Measurements from ENCODE around the gene GLIS1.
"Not testable (repeated sequence)": the region's sequence is repeated elsewhere in the genome, so short reads cannot be mapped to it uniquely, and the experiment has no call there.

Gene GLIS1

DNA sequence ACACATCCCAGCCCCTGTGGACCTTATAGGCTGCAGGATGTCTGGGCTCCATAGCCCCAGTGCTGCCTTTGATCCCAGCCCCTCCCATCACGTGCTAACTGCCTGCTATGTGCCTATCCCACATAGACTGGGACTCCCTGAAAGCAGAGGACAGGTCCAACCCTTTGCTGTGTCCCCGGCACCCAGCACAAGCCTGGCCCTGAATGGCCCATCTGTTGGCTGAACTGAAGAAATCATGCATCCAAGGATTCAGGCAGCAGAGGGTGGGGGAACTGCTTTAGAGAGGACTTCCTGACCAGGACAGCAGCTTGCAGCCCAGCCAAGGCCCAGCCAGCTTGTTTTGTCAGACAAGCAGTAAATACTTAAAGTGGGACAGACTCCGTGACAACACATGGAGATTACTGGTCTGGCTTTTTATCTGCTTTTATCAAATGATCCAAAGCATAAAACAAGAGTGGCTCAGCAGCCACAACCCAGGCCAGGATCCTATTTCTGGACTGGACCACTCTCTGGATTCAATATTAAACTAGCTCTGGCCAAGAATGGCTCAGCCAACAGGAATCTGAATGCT is 69.3 kb downstream of the GLIS1 start:
- no peak for DNase-seq

DNA sequence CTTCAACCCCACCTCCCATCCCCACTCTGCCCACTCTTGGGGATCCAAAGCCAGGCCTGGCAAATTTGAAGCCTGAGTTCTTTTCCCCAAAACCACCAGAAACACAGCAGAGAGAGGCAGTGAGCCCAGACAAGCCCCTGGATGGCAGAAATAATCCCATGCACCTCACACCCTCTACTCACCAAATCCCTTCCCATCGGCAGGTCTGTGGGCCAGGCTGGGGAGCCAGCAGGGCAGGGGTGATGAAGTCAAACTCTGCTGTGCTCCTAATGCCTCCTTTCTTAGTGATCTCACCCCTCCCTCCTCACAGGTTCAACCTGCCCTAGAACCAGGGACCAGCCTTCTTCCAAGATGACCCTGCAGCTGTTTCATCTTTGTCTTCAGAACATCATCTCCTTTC is 72.4 kb downstream of the GLIS1 start:
- DNase-seq, result no peak

DNA sequence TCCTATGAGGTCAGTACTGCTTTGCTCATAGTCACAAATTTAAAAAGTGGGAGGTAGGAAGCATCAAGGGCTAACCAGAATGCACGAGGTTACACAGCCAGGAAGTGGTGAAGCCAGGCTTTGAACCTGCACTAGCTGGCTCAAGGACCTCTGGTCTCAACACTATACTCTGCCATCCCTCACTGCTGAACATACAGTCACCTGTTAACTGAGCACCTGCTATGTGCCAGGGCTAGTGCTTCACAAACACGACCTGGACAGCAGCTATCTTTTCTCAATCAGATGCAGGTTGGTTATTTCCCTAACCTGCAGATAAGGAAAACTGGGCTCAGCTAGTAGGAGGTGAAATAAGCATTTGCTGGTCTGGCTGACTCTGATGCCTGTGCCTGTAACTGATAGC is 73.0 kb downstream of the GLIS1 start:
- DNase-seq, result no peak

DNA sequence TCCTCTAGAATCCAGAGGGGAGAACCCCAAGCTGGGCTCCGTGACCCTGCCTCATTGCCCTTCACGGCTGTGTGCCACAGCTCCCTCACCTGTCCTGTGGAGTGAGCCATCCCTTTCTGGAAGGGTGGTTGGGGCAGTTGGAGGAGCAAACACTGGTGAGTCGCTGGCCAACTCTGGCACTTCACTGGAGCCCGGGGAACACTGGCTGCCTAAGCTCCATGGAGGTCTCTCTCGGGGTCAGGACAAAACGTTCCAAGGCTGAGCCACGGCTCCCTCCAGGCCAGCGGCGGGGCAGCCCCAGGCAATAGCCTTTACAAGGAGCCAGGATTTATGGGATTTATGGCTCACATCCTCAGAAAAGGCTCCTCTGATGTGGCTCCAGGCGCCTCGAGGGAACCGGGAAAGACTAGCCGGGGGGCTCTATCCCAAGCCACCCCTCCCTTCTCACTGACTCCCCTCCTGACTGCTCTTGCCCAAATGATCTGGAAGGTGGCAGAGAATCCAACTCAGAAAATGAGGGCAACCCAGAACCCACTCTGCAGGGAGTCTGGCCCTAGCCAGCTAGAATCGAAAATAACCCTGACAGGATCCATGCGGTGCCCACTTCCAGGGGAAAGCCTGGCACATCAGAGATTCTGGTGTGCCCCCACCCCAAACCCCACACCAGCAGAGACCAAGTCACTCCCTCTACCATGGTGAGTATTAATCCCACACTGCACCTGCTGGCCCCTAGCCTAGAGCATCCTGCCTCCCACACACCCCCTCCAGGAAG is 75.2 kb downstream of the GLIS1 start:
- DNase-seq, result no peak

DNA sequence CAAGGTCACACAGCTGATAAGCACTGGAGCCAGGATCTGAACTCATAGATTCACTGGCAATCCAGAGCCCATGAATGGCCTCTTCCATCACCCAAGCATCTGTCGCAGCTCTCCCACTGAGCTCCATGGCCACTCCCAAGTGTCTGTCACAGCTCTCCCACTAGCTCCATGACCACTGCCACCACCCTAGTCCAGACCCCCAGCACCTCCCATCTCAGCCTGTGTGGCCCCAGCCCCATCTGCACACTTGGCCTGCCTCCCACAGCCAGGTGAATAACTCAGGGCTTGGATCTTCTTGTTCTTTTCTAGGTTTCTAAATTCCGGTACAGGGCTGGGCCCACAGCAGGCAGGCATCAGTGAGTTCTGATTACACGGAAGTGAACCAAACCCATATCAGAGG is 76.0 kb downstream of the GLIS1 start:
- DNase-seq, result no peak

DNA sequence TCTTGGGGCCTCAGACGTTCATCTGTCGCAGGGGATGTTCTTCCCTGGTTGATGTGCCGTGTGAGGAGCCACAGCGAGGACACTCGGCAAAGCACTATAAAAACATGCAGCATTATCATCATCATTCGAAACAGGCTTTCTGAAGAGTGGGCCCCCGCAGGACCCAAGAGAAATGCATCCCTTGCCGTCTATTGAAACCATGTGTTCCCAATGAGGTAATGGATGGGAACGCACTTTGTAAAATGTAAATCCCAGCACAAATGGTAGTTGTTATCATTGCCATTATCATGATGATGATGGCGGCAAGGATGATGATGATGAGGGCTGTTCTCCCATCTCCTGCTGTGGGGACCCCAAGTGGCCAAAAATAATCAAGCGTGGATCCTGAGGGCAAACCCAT is 76.8 kb downstream of the GLIS1 start:
- DNase-seq, result no peak

DNA sequence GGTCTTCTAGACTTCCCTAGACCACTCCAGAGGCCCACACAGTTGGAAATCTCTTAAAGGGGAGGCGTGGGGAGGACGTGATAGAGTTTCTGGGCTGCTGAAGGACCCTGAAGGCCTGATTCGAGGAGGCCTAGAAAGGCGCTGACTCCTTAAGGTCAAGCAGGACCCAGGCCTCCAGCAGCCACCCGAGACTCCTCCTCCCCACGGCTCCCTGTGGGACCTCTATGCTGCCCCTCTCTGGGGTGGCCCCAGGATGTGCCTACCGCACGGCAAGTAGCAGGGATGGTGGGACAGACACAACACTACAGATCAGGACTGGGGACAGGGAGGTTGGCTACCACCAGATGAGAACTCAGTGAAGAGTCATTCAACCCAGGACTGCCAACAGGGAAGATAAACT is 77.5 kb downstream of the GLIS1 start:
- DNase-seq, result no peak

DNA sequence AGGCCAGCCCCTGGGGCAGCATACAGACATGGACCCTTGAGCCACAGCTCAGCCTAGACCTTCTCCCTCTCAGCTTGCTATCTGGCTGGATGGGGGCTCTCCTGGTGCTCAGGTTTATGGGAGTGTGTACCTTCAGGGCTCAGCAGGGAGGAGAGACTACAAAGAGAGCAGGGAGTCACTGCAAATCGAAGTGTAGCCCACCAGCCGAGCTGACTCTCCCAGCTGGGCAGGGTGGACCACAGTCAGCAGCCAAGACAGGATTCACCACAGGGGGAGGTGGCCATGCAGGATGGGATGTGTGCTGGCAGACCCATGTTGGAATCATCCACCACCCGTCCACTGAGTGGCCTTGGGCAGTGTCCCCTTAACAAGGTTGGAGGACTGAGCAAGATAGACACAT is 78.3 kb downstream of the GLIS1 start:
- DNase-seq, result no peak

DNA sequence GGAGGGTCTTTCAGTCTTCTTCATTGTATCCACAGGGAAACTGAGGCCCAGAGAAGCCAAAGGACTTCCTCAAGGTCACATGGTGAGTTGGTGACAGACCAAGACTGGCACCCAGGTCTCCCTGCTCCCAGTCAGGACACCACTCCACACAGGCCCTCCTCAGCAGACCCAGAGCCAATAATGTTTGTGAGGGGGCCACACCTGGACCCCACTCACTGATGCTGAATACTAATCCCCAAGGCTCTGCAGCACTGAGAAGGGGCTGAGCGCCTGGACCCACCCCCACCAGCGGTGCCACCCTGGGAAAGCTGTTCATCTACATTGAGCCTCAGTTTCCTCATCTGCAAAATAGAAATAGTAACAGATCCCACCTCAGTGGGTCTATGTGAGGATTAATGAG is 79.5 kb downstream of the GLIS1 start:
- DNase-seq, result no peak

DNA sequence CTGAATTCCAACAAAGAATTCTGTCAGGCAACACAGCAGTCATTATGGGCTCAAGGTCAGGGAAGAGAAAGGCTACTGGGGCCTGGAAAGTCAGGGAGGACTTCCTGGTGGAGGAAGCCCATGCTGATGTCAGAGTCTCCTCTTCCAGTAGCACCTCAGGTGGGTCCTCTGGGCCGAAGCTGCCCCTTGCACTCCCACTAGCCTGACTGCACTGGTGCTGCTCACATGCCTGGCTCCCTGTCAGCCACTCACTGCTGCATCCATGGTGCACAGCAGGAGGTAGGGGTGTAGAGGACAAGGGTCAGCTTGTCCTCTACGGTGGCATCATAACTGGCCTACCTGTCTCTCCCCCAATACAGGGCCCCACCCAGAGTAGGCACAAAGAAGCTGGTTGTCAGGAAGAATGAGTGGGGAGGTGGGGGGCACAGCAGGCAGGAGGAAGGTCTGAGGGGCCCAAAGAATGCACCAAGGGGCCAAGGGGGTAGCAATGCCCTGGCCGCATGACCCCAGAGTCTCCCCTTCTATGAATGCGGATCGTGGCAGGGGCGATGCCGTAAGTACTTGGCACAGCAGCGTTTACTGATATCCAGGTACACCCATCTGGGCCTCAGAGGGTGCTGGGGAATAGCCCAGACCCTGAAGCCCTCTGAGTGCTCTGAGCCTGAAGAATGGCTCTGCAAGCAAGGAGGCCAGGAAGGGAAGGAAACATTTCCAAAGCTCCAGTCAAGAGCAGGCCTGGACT is 80.3 kb downstream of the GLIS1 start:
- no peak for DNase-seq

DNA sequence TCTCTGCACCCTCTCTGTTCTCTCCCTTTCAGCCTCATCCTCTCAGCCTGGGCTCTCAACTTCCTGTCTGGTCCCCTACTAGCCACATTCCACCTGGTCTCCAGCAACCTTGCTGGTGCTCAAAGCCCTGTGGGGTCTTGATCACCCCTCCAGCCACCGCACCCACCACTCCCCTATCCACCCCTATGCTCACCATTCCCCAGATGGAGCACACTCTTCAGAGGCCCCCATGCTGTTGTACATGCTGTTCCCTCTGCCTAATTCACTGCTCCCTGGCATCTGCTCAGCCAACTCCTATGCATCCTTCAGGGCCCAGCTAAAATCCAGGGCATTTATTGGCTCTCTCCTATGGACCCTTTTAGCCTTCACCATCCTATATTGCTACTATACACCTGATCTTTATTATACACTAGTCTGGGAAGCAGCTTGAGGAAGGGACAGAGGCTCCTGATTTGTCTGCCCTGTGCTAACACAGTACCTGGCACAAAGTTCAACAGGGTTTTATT is 81.0 kb downstream of the GLIS1 start:
- no peak for DNase-seq

DNA sequence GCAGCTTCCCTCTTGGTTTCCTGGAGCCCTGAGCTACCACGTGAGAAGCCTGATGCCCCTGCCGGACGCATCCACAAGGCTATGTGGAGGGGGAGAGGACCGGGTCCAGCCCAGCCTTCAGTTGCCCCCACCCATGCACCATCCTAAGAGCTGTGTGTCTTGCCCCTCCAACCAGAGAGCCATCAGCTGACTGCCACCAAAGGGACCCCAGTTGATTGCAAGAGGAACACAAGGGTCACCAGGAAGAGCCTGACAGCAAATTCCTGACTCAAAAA is 81.5 kb downstream of the GLIS1 start:
- DNase-seq, result no peak

DNA sequence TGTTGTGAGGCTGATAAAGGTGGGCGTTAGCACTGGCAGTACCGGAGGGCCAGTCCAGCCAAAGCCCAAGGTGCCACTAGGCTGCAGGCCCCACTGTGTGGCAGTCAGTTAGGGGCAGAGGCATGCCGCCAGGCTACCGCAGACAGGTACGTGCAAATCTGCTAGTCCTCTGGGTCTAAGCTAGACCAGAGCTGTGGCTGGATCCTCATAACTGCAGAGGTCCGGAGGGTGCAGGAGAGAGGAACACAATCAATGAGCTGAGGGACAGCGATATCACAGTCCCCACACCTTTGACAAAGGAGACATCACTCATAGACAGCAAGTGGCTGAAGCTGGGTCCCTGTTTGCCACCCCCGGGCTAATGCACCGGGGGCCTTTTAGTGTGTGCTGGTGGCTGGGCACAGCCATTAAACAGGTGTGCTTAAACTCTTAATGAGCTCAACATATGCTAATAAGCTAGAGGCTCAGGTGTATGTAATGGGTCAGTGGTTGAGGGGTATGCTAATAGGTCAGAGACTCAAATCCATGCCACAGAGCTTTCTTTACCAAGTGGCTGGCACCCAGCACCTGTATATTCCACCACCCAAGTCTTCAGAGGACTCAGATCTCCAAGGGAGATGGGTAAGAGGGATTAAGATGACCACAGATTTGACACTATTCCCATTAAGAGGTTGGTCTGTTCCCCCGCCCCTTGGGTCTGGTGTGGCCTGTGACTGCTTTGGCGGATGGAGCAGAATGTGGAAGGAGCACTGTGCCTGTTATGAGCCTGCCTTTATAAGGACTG is 82.0 kb downstream of the GLIS1 start:
- DNase-seq, result no peak

DNA sequence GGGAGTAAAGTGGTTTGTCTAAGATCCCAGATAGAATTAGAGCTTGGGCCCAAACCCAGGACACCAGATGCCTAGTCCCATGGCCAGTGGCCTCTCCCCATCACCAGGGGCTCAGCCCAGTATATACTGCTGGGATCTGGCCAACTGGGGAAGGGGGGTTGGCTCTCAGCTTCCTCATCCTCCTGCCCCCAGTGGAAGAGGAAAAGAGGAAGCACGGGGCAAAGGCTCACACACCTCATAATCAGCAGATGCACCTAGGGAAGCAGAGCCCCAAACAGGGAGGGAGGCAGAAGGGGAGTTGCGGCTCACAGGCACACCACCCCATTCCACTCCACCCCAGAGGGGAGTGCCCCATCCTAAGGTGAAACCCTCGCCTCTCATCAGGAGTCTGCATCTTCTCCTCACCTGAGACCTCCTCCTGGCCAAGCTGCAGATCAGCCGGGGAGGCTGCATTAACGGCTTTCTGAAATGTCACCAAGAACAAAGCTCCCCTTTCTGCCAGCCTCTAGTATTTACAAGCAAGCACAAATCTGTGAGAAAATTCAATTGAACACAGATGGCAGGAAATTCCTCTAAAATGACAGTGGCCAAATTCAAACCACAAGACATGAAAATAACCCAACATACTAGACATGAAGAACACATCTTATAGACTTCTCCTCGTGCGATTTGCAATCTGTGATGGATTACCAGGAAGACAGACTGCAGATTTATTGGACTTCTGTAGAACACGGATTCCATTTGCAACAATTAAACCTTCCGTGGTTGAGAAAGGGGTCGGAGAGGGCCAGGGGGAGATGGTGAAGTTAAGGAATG is 82.8 kb downstream of the GLIS1 start:
- no peak for DNase-seq

DNA sequence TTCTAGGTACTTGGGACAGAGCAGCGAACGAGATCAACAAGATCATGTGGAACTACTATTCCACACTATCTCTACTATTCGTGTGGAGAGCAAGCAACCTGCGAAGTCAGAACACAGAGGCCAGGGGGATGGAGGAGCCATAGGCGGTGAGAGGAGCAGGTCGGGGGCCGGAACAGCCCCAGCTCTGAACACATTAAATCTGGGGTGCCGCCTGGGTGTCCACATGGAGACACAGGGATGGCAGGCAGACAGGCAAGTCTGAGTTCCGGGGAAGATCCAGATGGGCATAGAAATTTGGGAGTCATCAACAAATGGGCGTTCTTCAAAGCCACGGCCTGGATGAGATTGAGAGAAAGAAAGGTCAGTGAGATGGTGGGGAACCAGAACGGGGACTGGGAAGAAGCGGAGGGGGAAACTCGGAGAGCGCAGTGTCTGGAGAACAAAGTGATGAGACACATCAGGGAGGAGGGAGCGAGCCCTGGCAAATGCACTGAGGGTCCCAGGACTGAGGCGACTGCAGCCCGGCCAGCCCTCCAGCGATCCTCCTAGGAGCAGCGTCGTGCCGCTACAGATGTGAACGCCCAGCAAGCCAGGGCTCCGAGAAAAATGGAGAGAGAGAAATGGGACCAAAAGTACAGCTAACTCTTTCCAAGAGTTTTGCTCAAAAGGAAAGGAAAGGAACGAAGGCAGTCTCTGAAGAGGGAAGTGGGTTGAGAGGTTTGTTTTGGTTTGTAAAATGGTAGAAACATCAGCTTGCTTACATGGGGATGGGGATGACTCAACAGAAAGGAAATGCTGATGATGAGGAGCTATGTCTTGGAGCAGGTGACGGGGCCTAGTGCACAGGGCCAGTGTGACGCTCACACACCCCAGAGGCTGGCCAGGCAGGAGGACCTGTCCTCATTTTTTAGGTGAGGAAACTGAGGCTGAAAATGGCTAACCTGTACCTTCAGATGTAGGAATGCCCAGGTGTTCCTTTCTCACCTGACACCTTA is 84.5 kb downstream of the GLIS1 start:
- DNase-seq, result no peak

DNA sequence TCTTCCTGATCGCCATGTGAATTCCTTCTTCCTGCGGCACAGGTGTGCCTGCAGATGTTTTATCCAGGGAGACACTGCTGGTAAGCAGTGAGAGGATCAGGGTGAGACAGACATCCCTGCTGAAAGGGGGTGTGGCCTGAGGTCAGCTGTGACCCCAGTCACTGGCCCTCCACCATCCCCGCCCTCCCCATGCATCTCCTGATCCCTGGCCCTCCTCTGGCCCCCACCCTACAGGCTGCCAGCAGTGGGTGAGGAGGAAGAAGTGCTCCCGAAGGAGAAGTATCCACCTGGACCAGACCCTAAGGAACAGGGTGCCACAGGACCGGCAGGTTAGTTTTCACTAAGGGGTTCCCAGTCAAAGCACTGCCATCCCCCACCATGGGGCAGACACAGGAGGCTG is 85.3 kb downstream of the GLIS1 start:
- no peak for DNase-seq

DNA sequence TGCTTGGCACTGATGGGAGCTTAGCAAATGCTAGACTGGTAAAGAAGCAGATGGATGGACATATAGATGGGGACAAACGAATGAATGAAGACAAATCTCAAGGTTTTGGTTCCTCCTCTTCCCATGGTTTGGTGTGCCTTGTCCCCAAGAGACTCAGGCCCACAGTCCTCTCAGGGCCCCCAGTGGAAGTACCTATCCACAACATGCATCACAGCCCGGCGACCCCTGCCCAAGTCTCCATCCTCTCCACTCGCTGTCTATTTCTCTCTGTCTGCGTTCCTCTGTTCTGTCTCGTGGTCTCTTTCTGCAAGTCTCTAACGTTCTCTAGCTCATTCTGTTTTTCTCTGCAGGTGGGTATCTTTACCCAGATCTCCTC is 85.8 kb downstream of the GLIS1 start:
- DNase-seq, result no peak

DNA sequence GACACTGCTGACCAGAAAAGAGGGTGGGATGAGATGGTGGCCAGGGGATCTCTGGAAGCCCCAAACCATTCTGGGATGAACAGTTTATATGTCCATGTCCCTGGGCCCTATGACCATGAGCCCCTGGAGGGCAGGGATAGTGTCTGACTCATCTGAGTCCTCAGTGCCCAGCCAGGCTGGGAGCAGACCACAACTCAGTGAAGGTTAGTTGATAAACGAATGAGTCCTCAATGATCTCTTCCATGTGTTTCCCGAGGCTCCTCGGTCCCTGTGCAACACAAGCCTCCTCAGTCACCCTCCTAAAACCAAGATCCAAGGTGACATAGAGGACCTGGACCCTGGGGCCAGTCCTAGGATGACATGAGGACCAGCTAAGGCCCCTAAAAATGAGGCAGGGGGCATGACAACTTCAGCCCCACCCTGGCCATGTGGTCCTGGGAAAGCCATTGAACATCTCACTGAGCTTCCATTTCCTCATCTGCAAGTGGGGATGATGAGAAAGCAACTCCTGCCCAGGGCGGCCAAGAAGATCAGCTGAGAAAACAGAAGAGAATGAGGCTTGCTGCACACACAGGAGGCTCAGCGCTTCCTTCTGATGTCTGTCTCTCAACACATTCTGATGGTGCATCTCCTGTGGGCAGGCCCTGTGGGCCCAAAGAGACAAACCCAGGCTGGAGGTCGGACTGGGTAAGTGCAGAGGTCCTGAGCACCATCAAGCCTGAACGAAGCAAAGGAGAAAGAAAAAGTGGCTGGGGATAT is 86.3 kb downstream of the GLIS1 start:
- no peak for DNase-seq

DNA sequence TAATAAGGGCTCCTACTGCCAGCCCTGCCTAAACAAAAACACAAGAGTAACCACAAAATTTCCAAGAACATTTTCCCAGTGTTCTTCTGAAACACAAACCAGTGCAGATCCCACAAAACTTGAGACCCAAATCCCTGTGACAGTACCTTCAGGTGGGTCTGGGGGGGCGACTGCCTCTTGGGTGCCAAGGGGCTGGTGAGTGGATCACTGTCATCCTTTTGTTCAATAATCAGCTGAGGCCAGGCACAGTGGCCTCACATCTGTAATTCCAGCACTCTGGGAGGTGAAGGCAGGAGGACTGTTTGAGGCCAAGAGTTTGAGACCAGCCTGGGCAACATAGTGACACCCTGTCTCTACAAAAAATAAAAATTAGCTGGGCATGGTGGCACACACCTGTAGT is 87.6 kb downstream of the GLIS1 start:
- DNase-seq, result no peak

DNA sequence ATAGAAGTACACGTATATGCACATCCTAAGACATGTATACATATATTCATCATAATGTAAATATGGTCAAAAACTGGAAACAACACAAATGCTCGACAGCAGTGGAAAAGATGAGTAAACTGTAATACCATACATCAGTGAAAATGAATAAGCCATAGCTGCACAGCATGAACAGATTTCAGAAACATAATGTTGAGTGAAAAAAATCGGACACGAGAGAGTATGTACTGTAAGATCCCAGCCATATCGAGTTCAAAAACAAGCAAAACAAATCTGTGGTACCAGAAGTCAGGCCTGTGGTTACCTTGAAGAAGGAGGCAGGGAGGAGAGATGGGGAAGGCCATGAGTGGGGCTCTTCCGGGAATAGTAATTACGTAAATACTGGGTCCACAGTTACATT is 90.4 kb downstream of the GLIS1 start:
- DNase-seq, result no peak

DNA sequence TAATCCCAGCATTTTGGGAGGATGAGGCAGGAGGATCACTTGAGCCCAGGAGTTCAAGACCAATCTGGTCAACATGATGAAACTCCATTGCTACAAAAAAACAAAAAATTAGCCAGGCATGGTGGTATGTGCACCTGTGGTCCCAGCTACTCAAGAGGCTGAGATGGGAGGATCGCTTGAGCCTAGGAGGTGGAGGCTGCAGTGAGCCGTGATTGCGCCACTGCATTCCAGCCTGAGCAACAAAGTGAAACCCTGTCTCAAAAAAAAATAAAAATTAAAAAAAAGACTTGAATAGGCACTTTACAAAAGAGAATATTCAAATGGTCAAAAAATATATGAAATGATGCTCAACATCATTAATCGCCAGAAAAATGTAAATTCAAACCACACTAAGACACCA is 91.0 kb downstream of the GLIS1 start:
- not testable (repeated sequence) for DNase-seq

Measured in NCI-H510A (cell line).